Measurements from ENCODE around the gene EPB41L1.

EPB41L1 gene

DNA sequence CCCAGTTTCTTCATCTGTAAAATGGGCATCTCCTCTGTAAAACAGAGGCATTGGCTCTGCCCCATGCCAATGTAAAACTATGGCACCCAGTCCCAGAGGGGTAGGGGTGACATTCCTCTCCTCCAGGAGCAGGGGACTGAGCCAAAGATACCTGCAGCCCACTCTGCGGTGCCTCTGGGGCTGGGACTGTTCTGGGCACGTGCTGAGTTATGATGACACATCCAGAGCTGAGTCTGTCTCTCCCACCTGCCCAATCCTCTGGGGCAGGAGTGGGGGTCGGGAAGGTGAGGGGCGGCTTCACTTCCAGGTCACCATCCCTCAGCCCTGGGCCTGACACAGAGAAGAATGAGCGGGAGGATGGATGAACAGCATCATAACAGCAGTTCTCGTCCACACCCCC, 111.6 kb downstream of the EPB41L1 start:
- DNase-seq (ENCODE audit: low read depth), result no peak
- TF ChIP-seq CTCF (IDR thresholded peaks at IDR 0.05; ENCODE audit: control insufficient read depth, extremely low read depth, insufficient read depth), result no peak
- H3K4me3 ChIP-seq (ENCODE audit: low read depth, low read length), result no peak overlapping the region

DNA sequence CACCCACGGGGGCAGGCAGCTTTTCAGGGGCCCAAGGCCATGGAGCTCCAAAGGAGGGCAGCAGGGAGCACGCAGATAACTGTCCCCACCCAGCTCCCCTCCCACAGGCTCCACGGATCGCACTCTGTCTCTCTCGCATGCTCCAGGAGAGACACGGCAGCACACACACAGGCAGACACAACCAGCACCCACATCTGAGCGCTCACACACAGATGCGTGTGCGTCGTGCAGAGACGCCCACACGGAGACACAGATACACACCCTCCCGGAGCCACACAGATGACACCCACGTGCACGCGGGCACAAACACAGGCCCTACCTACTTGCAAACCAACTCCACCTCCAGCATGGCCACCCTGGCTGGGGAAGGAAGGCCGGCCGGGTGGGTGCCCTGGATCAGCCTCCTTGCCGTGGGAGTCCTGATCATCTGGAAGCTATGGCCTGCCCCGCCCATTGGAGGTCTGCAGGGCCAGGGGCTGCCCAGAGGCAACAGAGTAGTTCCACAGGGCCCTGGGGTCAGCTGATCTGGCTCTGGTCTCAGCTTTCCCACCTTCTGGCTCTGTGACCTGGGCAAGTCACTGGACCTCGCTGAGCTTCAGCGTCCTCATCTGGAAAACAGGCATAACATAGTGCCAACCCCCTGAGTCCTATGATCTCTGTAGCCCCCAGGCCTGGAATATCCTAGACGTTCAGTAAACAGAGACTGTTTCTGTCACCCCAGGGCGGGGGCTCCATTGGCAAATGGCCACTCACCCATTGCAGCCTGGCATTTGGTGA, 113.3 kb downstream of the EPB41L1 start:
- H3K4me3 ChIP-seq (ENCODE audit: low read depth, low read length), result no peak overlapping the region
- TF ChIP-seq CTCF (IDR thresholded peaks at IDR 0.05; ENCODE audit: control insufficient read depth, extremely low read depth, insufficient read depth), result no peak
- no peak for DNase-seq (ENCODE audit: low read depth)

DNA sequence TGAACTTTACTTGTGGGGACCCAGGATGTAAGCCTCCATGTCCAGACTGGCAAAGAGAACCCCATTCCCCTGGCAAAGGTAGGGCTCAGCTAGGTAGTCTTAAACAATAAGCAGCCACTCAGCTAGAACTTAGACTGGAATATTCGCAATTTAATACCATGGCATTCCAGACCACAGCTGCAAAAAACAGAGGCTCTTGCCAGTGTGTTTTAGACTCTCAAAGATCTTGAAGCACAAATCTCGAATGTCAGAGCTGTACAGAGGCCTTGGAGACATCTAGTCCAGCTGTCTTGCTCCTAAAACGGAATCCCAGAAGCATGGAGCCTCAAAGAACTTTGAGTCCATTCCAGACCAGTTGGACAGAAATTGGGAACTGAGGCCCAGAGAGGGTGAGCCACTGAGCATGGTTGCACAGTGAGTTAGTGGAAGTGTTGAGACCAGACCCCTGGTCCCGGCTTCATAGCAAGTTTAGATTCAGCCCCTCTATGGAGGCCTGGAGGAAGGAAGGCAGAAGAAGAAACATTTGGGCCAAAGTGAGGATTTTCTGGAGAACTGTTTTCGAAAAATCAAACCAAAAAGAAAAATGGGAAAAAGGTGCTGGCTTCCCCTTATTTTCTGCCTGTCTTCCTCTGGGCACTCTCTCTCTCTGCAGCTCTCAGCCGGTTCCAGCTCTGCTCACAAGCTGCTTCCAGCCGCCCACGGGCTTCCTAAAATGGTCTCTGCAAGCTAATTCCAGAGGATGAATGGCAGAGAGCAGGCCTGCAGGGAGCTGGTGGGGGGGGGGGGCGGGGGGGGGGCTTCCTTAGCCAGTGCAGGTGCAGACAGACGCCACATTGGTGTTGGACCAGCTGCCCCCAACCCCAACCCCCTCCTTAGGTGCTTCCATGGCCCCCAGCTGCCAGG, 114.2 kb downstream of the EPB41L1 start:
- no peak for TF ChIP-seq CTCF (IDR thresholded peaks at IDR 0.05; ENCODE audit: control insufficient read depth, extremely low read depth, insufficient read depth)
- H3K4me3 ChIP-seq (ENCODE audit: low read depth, low read length), result no peak overlapping the region
- DNase-seq (ENCODE audit: low read depth), result no peak

- DNase-seq (ENCODE audit: low read depth), result no peak
- no peak for TF ChIP-seq CTCF (IDR thresholded peaks at IDR 0.05; ENCODE audit: control insufficient read depth, extremely low read depth, insufficient read depth)
- no peak overlapping the region for H3K4me3 ChIP-seq (ENCODE audit: low read depth, low read length)
Measured at GRCh38 chr20:36269507-36269906, 115.0 kb downstream of the EPB41L1 start.

DNA sequence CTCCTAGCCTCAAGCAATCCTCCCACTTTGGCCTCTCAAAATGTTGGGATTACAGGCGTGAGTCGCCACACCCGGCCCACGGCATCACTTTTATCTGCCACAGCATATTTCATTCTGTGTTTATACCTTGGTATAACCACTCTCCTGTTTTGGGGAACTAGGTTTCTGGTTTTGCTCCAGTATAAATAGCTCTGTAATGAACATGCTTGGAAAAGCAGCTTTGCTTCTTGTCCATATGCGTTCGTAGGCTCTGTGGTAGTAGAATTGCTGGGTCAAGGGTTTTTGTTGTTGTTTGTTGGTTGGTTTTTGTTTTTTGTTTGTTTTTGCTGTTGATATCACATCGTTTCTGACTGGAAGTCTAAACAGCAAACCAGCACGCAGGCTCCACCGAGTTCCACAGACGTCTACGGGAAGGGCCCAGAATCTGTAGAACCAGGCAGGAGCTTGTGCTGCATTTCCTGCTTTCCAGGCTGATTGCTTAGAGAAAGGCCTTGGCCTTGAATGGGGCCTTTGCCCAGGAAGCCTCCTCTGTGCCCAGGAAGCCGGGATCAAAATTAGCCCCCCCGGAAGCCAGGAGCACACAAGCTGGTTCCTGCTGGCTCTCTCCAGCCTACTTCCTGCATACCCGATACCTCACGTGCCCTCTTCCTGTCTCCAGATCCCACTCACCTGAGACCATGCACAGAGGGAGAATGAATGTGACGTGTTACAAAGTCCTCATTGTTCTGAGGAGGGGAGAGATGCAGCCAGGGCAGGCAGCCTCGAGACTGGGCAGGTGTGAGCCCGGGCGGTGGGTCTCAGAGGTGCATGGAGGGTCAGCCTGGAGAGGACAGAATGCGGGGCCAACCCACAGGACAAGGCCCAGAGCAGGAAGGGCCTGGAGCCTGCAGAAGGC, 116.5 kb downstream of the EPB41L1 start:
- no peak overlapping the region for H3K4me3 ChIP-seq (ENCODE audit: low read depth, low read length)
- no peak for TF ChIP-seq CTCF (IDR thresholded peaks at IDR 0.05; ENCODE audit: control insufficient read depth, extremely low read depth, insufficient read depth)
- DNase-seq (ENCODE audit: low read depth), result no peak

Measured in LNCaP clone FGC (cell line).